Bronchial smooth muscle cell (primary cell): ENCODE measurements around the gene HBG1. TPM values are rescaled to one million over a fixed set of nuclear protein-coding genes. Genes with fewer than 3 reads are reported as not detected.

Source experiments
- total RNA-seq: library from RNA; depleted of rRNA; stranded (reverse); fragments of >200 nt; gene quantifications from 2 replicates; pipeline ENCODE4 v1.2.1, GENCODE V29; 2014

The HBG1 gene
- not detected in 2 replicates for total RNA-seq

DNA sequence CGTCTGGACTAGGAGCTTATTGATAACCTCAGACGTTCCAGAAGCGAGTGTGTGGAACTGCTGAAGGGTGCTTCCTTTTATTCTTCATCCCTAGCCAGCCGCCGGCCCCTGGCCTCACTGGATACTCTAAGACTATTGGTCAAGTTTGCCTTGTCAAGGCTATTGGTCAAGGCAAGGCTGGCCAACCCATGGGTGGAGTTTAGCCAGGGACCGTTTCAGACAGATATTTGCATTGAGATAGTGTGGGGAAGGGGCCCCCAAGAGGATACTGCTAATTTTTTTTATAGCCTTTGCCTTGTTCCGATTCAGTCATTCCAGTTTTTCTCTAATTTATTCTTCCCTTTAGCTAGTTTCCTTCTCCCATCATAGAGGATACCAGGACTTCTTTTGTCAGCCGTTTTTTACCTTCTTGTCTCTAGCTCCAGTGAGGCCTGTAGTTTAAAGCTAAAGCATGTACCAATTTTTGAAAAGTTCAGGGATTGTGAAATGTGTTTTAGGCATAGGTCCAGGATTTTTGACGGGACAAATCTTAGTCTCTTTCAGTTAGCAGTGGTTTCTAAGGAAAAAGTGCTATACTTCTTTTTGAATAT is at the start of gene HBG1:
HBG1 (minus strand) TSS at position 51 of the 590 bp plus-strand sequence. CDS start 53 bp downstream, outside the sequence.

DNA sequence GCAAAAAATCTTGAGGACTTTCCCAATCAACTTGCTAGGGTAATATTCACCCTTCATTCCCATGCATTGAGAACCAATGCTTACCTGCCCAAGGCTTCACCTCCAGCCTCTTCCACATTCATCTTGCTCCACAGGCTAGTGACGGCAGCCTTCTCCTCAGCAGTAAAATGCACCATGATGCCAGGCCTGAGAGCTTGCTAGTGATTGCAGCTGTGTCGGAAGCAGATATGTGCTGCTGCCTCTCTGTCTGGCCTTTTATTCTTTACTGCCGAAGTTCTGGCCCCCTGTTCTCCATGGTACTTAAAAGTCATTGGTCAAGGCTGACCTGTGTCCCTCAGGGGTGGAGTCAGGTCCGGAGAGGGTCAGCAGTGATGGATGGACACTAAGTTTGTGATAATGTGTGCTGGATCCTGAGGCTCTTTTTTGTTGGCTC is 20.1 kb upstream of the HBG1 start, which contains the start of gene HBE1:
HBE1 (minus strand) TSS at position 231 of the 433 bp plus-strand sequence; CDS start at position 176, 55 bp downstream.

DNA sequence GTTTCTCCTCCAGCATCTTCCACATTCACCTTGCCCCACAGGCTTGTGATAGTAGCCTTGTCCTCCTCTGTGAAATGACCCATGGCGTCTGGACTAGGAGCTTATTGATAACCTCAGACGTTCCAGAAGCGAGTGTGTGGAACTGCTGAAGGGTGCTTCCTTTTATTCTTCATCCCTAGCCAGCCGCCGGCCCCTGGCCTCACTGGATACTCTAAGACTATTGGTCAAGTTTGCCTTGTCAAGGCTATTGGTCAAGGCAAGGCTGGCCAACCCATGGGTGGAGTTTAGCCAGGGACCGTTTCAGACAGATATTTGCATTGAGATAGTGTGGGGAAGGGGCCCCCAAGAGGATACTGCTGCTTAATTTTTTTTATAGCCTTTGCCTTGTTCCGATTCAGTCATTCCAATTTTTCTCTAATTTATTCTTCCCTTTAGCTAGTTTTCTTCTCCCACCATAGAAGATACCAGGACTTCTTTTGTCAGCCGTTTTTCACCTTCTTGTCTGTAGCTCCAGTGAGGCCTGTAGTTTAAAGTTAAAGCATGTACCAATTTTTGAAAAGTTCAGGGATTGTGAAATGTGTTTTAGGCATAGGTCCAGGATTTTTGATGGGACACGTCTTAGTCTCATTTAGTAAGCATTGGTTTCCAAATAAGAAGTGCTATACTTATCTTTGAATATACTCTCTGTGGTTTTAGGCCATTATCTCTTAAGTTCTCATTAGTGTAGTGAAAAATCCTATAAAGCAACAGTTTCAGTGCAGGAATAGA is 5.2 kb upstream of the HBG1 start, which contains the start of gene HBG2:
HBG2 (minus strand) TSS at position 136 of the 768 bp plus-strand sequence; CDS start at position 83, 53 bp downstream.

GRCh38 chr11:5234381-5234834 is 15.2 kb downstream of the HBG1 start, which contains the start of gene HBD:
Gene HBD, minus strand, starts transcription at chr11:5234483. Its CDS starts 50 bp downstream, at chr11:5234433.

DNA sequence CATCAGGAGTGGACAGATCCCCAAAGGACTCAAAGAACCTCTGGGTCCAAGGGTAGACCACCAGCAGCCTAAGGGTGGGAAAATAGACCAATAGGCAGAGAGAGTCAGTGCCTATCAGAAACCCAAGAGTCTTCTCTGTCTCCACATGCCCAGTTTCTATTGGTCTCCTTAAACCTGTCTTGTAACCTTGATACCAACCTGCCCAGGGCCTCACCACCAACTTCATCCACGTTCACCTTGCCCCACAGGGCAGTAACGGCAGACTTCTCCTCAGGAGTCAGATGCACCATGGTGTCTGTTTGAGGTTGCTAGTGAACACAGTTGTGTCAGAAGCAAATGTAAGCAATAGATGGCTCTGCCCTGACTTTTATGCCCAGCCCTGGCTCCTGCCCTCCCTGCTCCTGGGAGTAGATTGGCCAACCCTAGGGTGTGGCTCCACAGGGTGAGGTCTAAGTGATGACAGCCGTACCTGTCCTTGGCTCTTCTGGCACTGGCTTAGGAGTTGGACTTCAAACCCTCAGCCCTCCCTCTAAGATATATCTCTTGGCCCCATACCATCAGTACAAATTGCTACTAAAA is 22.8 kb downstream of the HBG1 start, which contains the start of gene HBB:
HBB (minus strand) TSS at position 340 of the 579 bp plus-strand sequence; CDS start at position 290, 50 bp downstream.

DNA sequence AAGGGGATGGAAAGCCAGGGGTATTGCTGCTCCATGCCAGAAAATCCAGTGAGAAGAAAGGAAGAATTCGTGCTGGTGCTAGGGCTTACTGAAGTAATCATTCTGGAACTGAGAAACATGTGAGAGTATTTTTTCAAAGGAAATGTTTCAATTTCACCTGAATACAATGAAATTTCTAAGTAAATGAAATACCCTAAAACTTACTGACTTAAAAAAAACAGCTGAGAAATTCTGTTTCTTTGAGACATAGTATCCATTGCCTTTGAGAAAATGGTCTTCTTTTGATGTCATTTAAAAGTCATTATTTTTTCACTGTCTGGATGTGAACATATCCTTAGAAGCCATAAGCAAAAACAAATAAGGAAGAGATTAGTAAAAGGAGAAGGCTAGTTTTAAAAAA is 49.1 kb downstream of the HBG1 start, which contains the start of gene OR51V1:
OR51V1 (minus strand) TSS at position 101 of the 400 bp plus-strand sequence; CDS start at position 101, 0 bp downstream.

Other genes starting within 250 kb of the HBG1 start
- not detected in 2 replicates for gene OR52J3, start 203.3 kb downstream of the HBG1 start, total RNA-seq
- gene OR52E2, start 190.2 kb downstream of the HBG1 start, total RNA-seq: not detected in 2 replicates
- gene OR52E1, start 180.3 kb downstream of the HBG1 start, total RNA-seq: 0.16 TPM in 1 of 2 replicates, not detected in the other
- gene OR52A5, start 111.5 kb downstream of the HBG1 start, total RNA-seq: not detected in 2 replicates
- gene OR52A1, start 95.1 kb downstream of the HBG1 start, total RNA-seq: not detected in 2 replicates
- not detected in 2 replicates for gene OR51V1, start 49.2 kb downstream of the HBG1 start, total RNA-seq
- gene HBB, start 22.8 kb downstream of the HBG1 start, total RNA-seq: not detected in 2 replicates
- gene HBD, start 15.4 kb downstream of the HBG1 start, total RNA-seq: 0.34 TPM in 1 of 2 replicates, not detected in the other
- gene HBG2, start 4.9 kb upstream of the HBG1 start, total RNA-seq: 0.32 TPM in 1 of 2 replicates, not detected in the other
- 0.09 TPM in 1 of 2 replicates, not detected in the other for gene HBE1, start 20.1 kb upstream of the HBG1 start, total RNA-seq
- not detected in 2 replicates for gene OR51B4, start 52.1 kb upstream of the HBG1 start, total RNA-seq
- gene OR51B2, start 74.4 kb upstream of the HBG1 start, total RNA-seq: not detected in 2 replicates
- gene OR51B5, start 93.7 kb upstream of the HBG1 start, total RNA-seq: 0.26 and 0.32 TPM in 2 replicates
- not detected in 2 replicates for gene OR51B6, start 101.7 kb upstream of the HBG1 start, total RNA-seq
- gene OR51M1, start 134.0 kb upstream of the HBG1 start, total RNA-seq: not detected in 2 replicates
- not detected in 2 replicates for gene OR51Q1, start 172.3 kb upstream of the HBG1 start, total RNA-seq
- 0.60 TPM in 1 of 2 replicates, not detected in the other for gene OR51I1, start 191.7 kb upstream of the HBG1 start, total RNA-seq
- not detected in 2 replicates for gene OR51I2, start 199.5 kb upstream of the HBG1 start, total RNA-seq
- gene OR52D1, start 238.8 kb upstream of the HBG1 start, total RNA-seq: not detected in 2 replicates